SH-SY5Y (cell line): Measurements from ENCODE around the gene NIBAN1.

Experiments
- GATA2 ChIP-seq: IDR thresholded peaks from 2 replicates; pipeline ENCODE4 v1.6.1; 2011; ENCODE audit warnings: mild to moderate bottlenecking, low read depth, low read length
- GATA3 ChIP-seq: IDR thresholded peaks from 2 replicates; pipeline ENCODE4 v1.6.1; 2011; ENCODE audit warnings: low read depth, mild to moderate bottlenecking, low read length, moderate library complexity

- no peak for TF ChIP-seq GATA2
- no peak for TF ChIP-seq GATA3
These were observed 8.9 kb downstream of the NIBAN1 start for GRCh38 chr1:184965439-184965838.
